GM23338 (cell line): ENCODE results near the gene KMT2E. TPM values are rescaled to one million over a fixed set of nuclear protein-coding genes. Genes with fewer than 3 reads are reported as not detected.
A peak's percentile ranks its signal among the peaks of the same experiment; 100 is the strongest.

Source experiments
- ATAC-seq: fragments of 200-7000 bp; cut with Tn5 transposase; 3 replicates; pipeline ENCODE4 v1.9.1; 2020
- DNase-seq: peaks from one replicate; pipeline ENCODE4 v3.0.0-alpha.2; 2015; ENCODE audit warnings: low spot score
- H2AFZ ChIP-seq: fragments of 200-600 bp; sonication (generic); 2 replicates; pipeline ENCODE4 v1.8.0; 2016; ENCODE audit warnings: antibody characterized with exemption, mild to moderate bottlenecking, moderate library complexity
- H3F3A ChIP-seq: fragments of 200-600 bp; sonication (generic); replicated peaks from 2 replicates; pipeline ENCODE4 v1.8.0; 2017; ENCODE audit warnings: antibody characterized with exemption, mixed run types, low read depth
- H3K27ac ChIP-seq: fragments of 200-600 bp; sonication (generic); 2 replicates; pipeline ENCODE4 v1.6.1; 2016; ENCODE audit warnings: low read depth
- H3K27me3 ChIP-seq: fragments of 200-600 bp; sonication (generic); 2 replicates; pipeline ENCODE4 v1.8.0; 2016; ENCODE audit warnings: mild to moderate bottlenecking, mixed run types, moderate library complexity; ENCODE audit not compliant: insufficient read depth
- H3K36me3 ChIP-seq: fragments of 200-600 bp; sonication (generic); 2 replicates; pipeline ENCODE4 v1.8.0; 2016; ENCODE audit warnings: mild to moderate bottlenecking; ENCODE audit not compliant: insufficient read depth
- H3K4me1 ChIP-seq: fragments of 200-600 bp; sonication (generic); 2 replicates; pipeline ENCODE4 v1.8.0; 2016; ENCODE audit warnings: mild to moderate bottlenecking, moderate library complexity; ENCODE audit not compliant: insufficient read depth
- H3K4me2 ChIP-seq: fragments of 200-600 bp; sonication (generic); 2 replicates; pipeline ENCODE4 v1.7.1; 2017; ENCODE audit warnings: mixed run types
- H3K4me3 ChIP-seq: fragments of 200-600 bp; sonication (generic); 2 replicates; pipeline ENCODE4 v1.6.1; 2016; ENCODE audit warnings: mixed run types
- H3K79me2 ChIP-seq: fragments of 200-600 bp; sonication (generic); replicated peaks from 2 replicates; pipeline ENCODE4 v1.8.0; 2017; ENCODE audit warnings: mild to moderate bottlenecking; ENCODE audit not compliant: insufficient read depth
- H3K9me2 ChIP-seq: fragments of 200-600 bp; sonication (generic); 2 replicates; pipeline ENCODE4 v1.8.0; 2017; ENCODE audit not compliant: insufficient read depth
- H4K20me1 ChIP-seq: fragments of 200-600 bp; sonication (generic); replicated peaks from 2 replicates; pipeline ENCODE4 v1.8.0; 2017; ENCODE audit warnings: mild to moderate bottlenecking; ENCODE audit not compliant: insufficient read depth
- H3K27ac Mint-ChIP-seq: 2 replicates; pipeline ENCODE4 v1.8.0; 2020; ENCODE audit warnings: inconsistent platforms, mild to moderate bottlenecking, moderate library complexity, mixed read lengths
- H3K27me3 Mint-ChIP-seq: 3 replicates; pipeline ENCODE4 v1.8.0; 2022; ENCODE audit warnings: low read depth, mild to moderate bottlenecking, moderate library complexity, mixed read lengths, inconsistent platforms; ENCODE audit not compliant: insufficient read depth, poor library complexity
- H3K36me3 Mint-ChIP-seq: 3 replicates; pipeline ENCODE4 v1.8.0; 2021; ENCODE audit warnings: low read depth, mild to moderate bottlenecking, inconsistent platforms, moderate library complexity, mixed read lengths
- H3K4me1 Mint-ChIP-seq: 3 replicates; pipeline ENCODE4 v1.8.0; 2020; ENCODE audit warnings: mild to moderate bottlenecking, inconsistent platforms, mixed read lengths
- H3K4me3 Mint-ChIP-seq: 3 replicates; pipeline ENCODE4 v1.8.0; 2021; ENCODE audit warnings: moderate library complexity, mild to moderate bottlenecking, inconsistent platforms, mixed read lengths
- H3K9me3 Mint-ChIP-seq: 3 replicates; pipeline ENCODE4 v1.8.0; 2020; ENCODE audit warnings: moderate library complexity, mild to moderate bottlenecking, inconsistent platforms, mixed read lengths
- CTCF ChIP-seq, 2 experiments: fragments of 200-600 bp in 1 of 2; sonication (generic) in 1 of 2; conservative IDR thresholded peaks; 2 replicates each; pipeline versions ENCODE4 v1.5.1 to v1.6.1; 2016 to 2017; ENCODE audit warnings: antibody characterized with exemption in 2 of 2, low read depth in 2 of 2, mild to moderate bottlenecking in 2 of 2, moderate library complexity in 1 of 2
- REST ChIP-seq: IDR thresholded peaks from one replicate; pipeline ENCODE4 v1.6.1; 2018; ENCODE audit warnings: antibody characterized with exemption; ENCODE audit not compliant: unreplicated experiment
- ZNF331 ChIP-seq: fragments of 250-450 bp; sonication (Bioruptor Pico); IDR thresholded peaks from 2 replicates; pipeline ENCODE4 v1.5.0; 2020; ENCODE audit warnings: low read depth, mild to moderate bottlenecking, moderate library complexity
- polyA plus RNA-seq: library from polyadenylated mRNA; unstranded; fragments of >200 nt; fragmentation: Nextera tagmentation; extraction: Ambion mirVana; gene quantifications from 2 replicates; pipeline ENCODE4 v1.2.1, GENCODE V29; 2016
- total RNA-seq: library from RNA; depleted of rRNA; stranded (reverse); fragments of >200 nt; shearing (Covaris generic); gene quantifications from 2 replicates; pipeline ENCODE4 v1.2.3, GENCODE V29; 2014
- TF ChIP-seq, protein P1 (sequence below): IDR thresholded peaks from 2 replicates; pipeline ENCODE4 v1.6.1; 2016; ENCODE audit warnings: antibody characterized with exemption

KMT2E gene
- total and polyA plus RNA-seq, 2 experiments from 2014 or later = 50.2 to 70.9 TPM

GRCh38 chr7:104980440-104980839 is 33.6 kb upstream of the KMT2E start (continued):
- no peak for TF ChIP-seq CTCF (conservative IDR thresholded peaks at IDR 0.05; ENCODE audit: low read depth in 2 of 2)

- Histone ChIP-seq H2AFZ (no peak overlapping the region), H3F3A (peaks cover 9% of the 10 kb centered on the region; the same call in 1 of the 2 replicates), H4K20me1 (peaks cover 10% of the 10 kb centered on the region; the same call in 1 of the 2 replicates), H3K79me2 (peaks cover 16% of the 10 kb centered on the region), H3K27me3 (no peaks in the 10 kb centered on the region), H3K4me3 (no peak overlapping the region), H3K4me1 (peaks cover 46% of the 10 kb centered on the region), H3K4me2 (no peak overlapping the region), H3K9me2 (no peaks in the 10 kb centered on the region), H3K36me3 (no peaks in the 10 kb centered on the region), H3K27ac (no peak overlapping the region)
- Mint-ChIP-seq H3K27me3 (peaks cover 10% of the 10 kb centered on the region), H3K9me3 (no peaks in the 10 kb centered on the region; the same call in 2 of the 3 replicates), H3K4me1 (peaks cover 58% of the 10 kb centered on the region), H3K36me3 (no peaks in the 10 kb centered on the region), H3K4me3 (no peak overlapping the region), H3K27ac (no peak overlapping the region)
- TF ChIP-seq CTCF (conservative IDR thresholded peaks at IDR 0.05; ENCODE audit: low read depth in 2 of 2) (peak; percentile 67 to 84), ZNF331 (no peak), REST (no peak)
- TF ChIP-seq, protein P1, sequence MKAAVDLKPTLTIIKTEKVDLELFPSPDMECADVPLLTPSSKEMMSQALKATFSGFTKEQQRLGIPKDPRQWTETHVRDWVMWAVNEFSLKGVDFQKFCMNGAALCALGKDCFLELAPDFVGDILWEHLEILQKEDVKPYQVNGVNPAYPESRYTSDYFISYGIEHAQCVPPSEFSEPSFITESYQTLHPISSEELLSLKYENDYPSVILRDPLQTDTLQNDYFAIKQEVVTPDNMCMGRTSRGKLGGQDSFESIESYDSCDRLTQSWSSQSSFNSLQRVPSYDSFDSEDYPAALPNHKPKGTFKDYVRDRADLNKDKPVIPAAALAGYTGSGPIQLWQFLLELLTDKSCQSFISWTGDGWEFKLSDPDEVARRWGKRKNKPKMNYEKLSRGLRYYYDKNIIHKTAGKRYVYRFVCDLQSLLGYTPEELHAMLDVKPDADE = no peak
- no peak for ATAC-seq
- peak; percentile 86 for DNase-seq
Measured at GRCh38 chr7:104980841-104981671, 32.9 kb upstream of the KMT2E start.
